GM12891 (cell line): ENCODE measurements around the gene PTPRN2.

Experiments
- DNase-seq: peaks from one replicate; pipeline ENCODE4 v3.0.0; 2011; ENCODE audit warnings: low spot score; ENCODE audit not compliant: insufficient read length
- FAIRE-seq: peaks from 2 replicates; lab custom pipeline; 2011; peaks lifted over from hg19 to GRCh38; lab: Jason Lieb, UNC
- PAX5 ChIP-seq: IDR thresholded peaks from 2 replicates; pipeline ENCODE4 v1.6.1; 2011; ENCODE audit warnings: low read length, moderate library complexity, mild to moderate bottlenecking; ENCODE audit not compliant: insufficient read depth, severe bottlenecking
- POLR2A ChIP-seq: IDR thresholded peaks from 2 replicates; pipeline ENCODE4 v1.6.1; 2011; ENCODE audit warnings: low read depth, low read length, control low read depth
- POLR2AphosphoS5 ChIP-seq: IDR thresholded peaks from 2 replicates; pipeline ENCODE4 v1.6.1; 2011; ENCODE audit warnings: low read depth, low read length, control low read depth
- POU2F2 ChIP-seq: IDR thresholded peaks from 2 replicates; pipeline ENCODE4 v1.6.1; 2011; ENCODE audit warnings: low read depth, mild to moderate bottlenecking, control low read depth, low read length, moderate library complexity
- SPI1 ChIP-seq: IDR thresholded peaks from 2 replicates; pipeline ENCODE4 v1.6.1; 2011; ENCODE audit warnings: low read depth, low read length, control low read depth
- TAF1 ChIP-seq: IDR thresholded peaks from 2 replicates; pipeline ENCODE4 v1.6.1; 2011; ENCODE audit warnings: low read depth, low read length, control low read depth

Gene PTPRN2

GRCh38 chr7:158398750-158399149, 188.9 kb downstream of the PTPRN2 start:
- FAIRE-seq (no peak), DNase-seq (no peak)
- TF ChIP-seq TAF1 (no peak), PAX5 (no peak)

- DNase-seq (no peak), FAIRE-seq (no peak)
- TF ChIP-seq PAX5 (no peak), POU2F2 (no peak), TAF1 (no peak), SPI1 (no peak), POLR2A (no peak), POLR2AphosphoS5 (no peak)
Measured at GRCh38 chr7:158397885-158398284, 189.7 kb downstream of the PTPRN2 start.

- DNase-seq = no peak
- TF ChIP-seq PAX5 = no peak
- no peak for TF ChIP-seq POU2F2
- no peak for TF ChIP-seq SPI1
- TF ChIP-seq POLR2A = no peak
- no peak for TF ChIP-seq TAF1
- TF ChIP-seq POLR2AphosphoS5 = no peak
- FAIRE-seq = no peak
Measured at GRCh38 chr7:158396982-158397862, 190.4 kb downstream of the PTPRN2 start.

GRCh38 chr7:158396301-158396905, 191.2 kb downstream of the PTPRN2 start:
- no peak for FAIRE-seq

GRCh38 chr7:158395780-158396278, 191.8 kb downstream of the PTPRN2 start:
- TF ChIP-seq POLR2AphosphoS5 (no peak), POU2F2 (no peak), SPI1 (no peak), POLR2A (no peak), TAF1 (no peak), PAX5 (no peak)
- DNase-seq = no peak
- FAIRE-seq = no peak

More at GRCh38 chr7:158396301-158396905, 191.2 kb downstream of the PTPRN2 start:
- DNase-seq = no peak
- TF ChIP-seq POLR2A (no peak), PAX5 (no peak), POU2F2 (no peak)

GRCh38 chr7:158395349-158395748, 192.3 kb downstream of the PTPRN2 start:
- TF ChIP-seq TAF1 = no peak
- no peak for TF ChIP-seq POU2F2
- no peak for TF ChIP-seq POLR2A
- TF ChIP-seq SPI1 = no peak
- TF ChIP-seq PAX5 = no peak
- TF ChIP-seq POLR2AphosphoS5 = no peak
- no peak for DNase-seq
- no peak for FAIRE-seq

GRCh38 chr7:158394936-158395335, 192.7 kb downstream of the PTPRN2 start:
- peak; percentile 49 for DNase-seq
- no peak for TF ChIP-seq POLR2A
- TF ChIP-seq SPI1 = no peak
- no peak for TF ChIP-seq TAF1
- no peak for TF ChIP-seq POU2F2
- TF ChIP-seq POLR2AphosphoS5 = no peak
- no peak for TF ChIP-seq PAX5
- FAIRE-seq = no peak

- DNase-seq (no peak), FAIRE-seq (no peak)
- TF ChIP-seq POLR2AphosphoS5 (no peak), PAX5 (no peak), POLR2A (no peak), SPI1 (no peak), POU2F2 (no peak), TAF1 (no peak)
Measured at GRCh38 chr7:158393926-158394625, 193.5 kb downstream of the PTPRN2 start.

GRCh38 chr7:158392251-158392650, 195.4 kb downstream of the PTPRN2 start:
- no peak for DNase-seq
- no peak for TF ChIP-seq PAX5
- TF ChIP-seq POLR2AphosphoS5 = no peak
- no peak for TF ChIP-seq POLR2A
- no peak for TF ChIP-seq TAF1
- TF ChIP-seq SPI1 = no peak
- no peak for TF ChIP-seq POU2F2
- FAIRE-seq = no peak
